ENCODE results near the gene STXBP1.

The STXBP1 gene

GRCh38 chr9:127611899-127612790 lies at the start of gene STXBP1:
Gene STXBP1, plus strand, starts transcription at chr9:127612277. Its CDS starts 127 bp downstream, at chr9:127612404.
- peaks cover 21% of the 10 kb centered on the region for H3K4me1 ChIP-seq (ENCODE audit: control insufficient read depth, insufficient read depth, low read length)
- H3K36me3 ChIP-seq (ENCODE audit: control insufficient read depth, insufficient read depth, low read length) = no peaks in the 10 kb centered on the region
- peak within 1 kb of the TSS; percentile 94 for H3K4me3 ChIP-seq (ENCODE audit: low read depth, low read length)
- H3K9ac ChIP-seq (ENCODE audit: low read depth, low read length) = peak within 1 kb of the TSS; percentile 47
- H3K27me3 ChIP-seq (ENCODE audit: control insufficient read depth, insufficient read depth, low read length) = peaks cover 40% of the 10 kb centered on the region
- H3K27ac ChIP-seq (ENCODE audit: low read depth, low read length) = peak within 1 kb of the TSS; percentile 54
- H3K9me3 ChIP-seq (ENCODE audit: control insufficient read depth, insufficient read depth, low read length) = no peaks in the 10 kb centered on the region

GRCh38 chr9:127562279-127562796 lies 49.7 kb upstream of the STXBP1 start:
- H3K4me3 ChIP-seq (ENCODE audit: low read depth, low read length) = no peak overlapping the region
- H3K36me3 ChIP-seq (ENCODE audit: control insufficient read depth, insufficient read depth, low read length) = peaks cover 5% of the 10 kb centered on the region; the same call in 1 of the 2 replicates
- no peaks in the 10 kb centered on the region for H3K27me3 ChIP-seq (ENCODE audit: control insufficient read depth, insufficient read depth, low read length)
- H3K27ac ChIP-seq (ENCODE audit: low read depth, low read length) = peak overlapping the region; percentile 76
- H3K9me3 ChIP-seq (ENCODE audit: control insufficient read depth, insufficient read depth, low read length) = no peaks in the 10 kb centered on the region
- peaks cover 22% of the 10 kb centered on the region for H3K4me1 ChIP-seq (ENCODE audit: control insufficient read depth, insufficient read depth, low read length)
- H3K9ac ChIP-seq (ENCODE audit: low read depth, low read length) = no peak overlapping the region

DNA sequence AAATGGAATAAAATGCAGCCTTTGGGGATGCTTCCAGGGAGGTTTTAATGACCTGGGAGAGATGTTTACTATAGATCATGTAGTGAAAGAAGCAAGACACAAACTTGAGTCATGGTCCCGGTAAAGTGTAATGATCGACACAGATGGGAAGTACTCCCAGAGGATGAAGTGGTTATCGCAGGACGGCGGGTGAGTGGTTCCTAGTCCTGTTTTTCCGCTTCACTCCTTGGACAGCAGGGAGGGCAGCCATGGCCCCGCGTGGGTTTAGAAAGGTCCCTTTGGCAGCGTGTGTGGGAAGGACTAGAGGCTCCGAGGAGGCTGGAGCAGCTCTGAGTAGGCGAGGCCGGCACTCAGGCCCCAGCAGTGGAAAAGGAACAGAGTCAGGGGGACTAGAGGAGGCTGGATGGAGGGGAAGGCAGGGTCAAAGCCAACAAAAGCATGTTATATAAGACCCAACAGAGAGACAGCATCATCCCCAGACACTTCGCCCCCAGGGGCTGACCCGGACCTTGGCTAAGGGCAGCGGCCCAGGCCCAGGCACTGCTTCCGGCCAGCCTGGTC lies 49.2 kb upstream of the STXBP1 start:
- Histone ChIP-seq H3K27ac (ENCODE audit: low read depth, low read length) (peak overlapping the region; percentile 76), H3K9me3 (ENCODE audit: control insufficient read depth, insufficient read depth, low read length) (no peaks in the 10 kb centered on the region), H3K9ac (ENCODE audit: low read depth, low read length) (no peak overlapping the region), H3K4me1 (ENCODE audit: control insufficient read depth, insufficient read depth, low read length) (peaks cover 23% of the 10 kb centered on the region), H3K36me3 (ENCODE audit: control insufficient read depth, insufficient read depth, low read length) (peaks cover 5% of the 10 kb centered on the region; the same call in 1 of the 2 replicates), H3K27me3 (ENCODE audit: control insufficient read depth, insufficient read depth, low read length) (peaks cover 6% of the 10 kb centered on the region), H3K4me3 (ENCODE audit: low read depth, low read length) (no peak overlapping the region)

DNA sequence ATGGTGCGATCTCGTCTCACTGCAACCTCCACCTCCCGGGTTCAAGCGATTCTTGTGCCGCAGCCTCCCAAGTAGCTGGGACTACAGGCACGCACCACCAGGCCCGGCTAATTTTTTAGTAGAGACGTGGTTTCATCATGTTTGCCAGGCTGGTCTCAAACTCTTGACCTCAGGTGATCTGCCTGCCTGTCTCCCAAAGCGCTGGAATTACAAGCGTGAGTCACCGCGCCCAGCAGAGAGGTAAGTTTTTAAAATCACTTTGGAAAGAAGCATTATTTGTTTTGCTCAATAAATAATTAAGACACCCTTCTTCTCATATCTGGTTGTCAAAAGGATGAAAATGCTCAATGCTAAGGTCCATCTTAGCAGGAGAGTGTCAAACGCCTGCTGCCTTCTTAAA lies 48.5 kb upstream of the STXBP1 start:
- H3K4me3 ChIP-seq (ENCODE audit: low read depth, low read length) = no peak overlapping the region
- H3K4me1 ChIP-seq (ENCODE audit: control insufficient read depth, insufficient read depth, low read length) = peaks cover 21% of the 10 kb centered on the region
- H3K27me3 ChIP-seq (ENCODE audit: control insufficient read depth, insufficient read depth, low read length) = peaks cover 8% of the 10 kb centered on the region
- H3K9me3 ChIP-seq (ENCODE audit: control insufficient read depth, insufficient read depth, low read length) = no peaks in the 10 kb centered on the region
- peaks cover 5% of the 10 kb centered on the region; the same call in 1 of the 2 replicates for H3K36me3 ChIP-seq (ENCODE audit: control insufficient read depth, insufficient read depth, low read length)
- no peak overlapping the region for H3K27ac ChIP-seq (ENCODE audit: low read depth, low read length)
- no peak overlapping the region for H3K9ac ChIP-seq (ENCODE audit: low read depth, low read length)

DNA sequence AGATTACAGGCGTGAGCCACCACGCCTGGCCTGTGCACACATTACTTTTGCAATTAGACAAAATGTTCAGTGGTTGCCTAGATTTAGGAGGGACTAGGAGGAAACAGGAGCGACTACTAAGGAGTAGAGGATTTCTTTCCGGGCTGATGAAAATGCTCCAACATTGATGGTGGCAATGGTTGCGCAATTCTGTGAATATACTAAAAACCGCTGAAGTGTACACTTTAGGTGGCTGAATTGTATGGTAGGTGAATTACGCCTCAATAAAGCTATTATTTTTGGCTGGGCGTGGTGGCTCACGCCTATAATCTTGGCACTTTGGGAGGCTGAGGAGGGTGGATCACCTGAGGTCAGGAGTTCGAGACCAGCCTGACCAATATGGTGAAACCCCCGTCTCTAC lies 46.8 kb upstream of the STXBP1 start:
- no peak overlapping the region for H3K9ac ChIP-seq (ENCODE audit: low read depth, low read length)
- H3K4me1 ChIP-seq (ENCODE audit: control insufficient read depth, insufficient read depth, low read length) = peaks cover 21% of the 10 kb centered on the region
- H3K4me3 ChIP-seq (ENCODE audit: low read depth, low read length) = no peak overlapping the region
- H3K36me3 ChIP-seq (ENCODE audit: control insufficient read depth, insufficient read depth, low read length) = 0 out of 2 replicates have a peak, but pooled peaks cover 5% of the 10 kb centered on the region
- H3K27me3 ChIP-seq (ENCODE audit: control insufficient read depth, insufficient read depth, low read length) = peaks cover 8% of the 10 kb centered on the region
- no peak overlapping the region for H3K27ac ChIP-seq (ENCODE audit: low read depth, low read length)
- no peaks in the 10 kb centered on the region for H3K9me3 ChIP-seq (ENCODE audit: control insufficient read depth, insufficient read depth, low read length)

DNA sequence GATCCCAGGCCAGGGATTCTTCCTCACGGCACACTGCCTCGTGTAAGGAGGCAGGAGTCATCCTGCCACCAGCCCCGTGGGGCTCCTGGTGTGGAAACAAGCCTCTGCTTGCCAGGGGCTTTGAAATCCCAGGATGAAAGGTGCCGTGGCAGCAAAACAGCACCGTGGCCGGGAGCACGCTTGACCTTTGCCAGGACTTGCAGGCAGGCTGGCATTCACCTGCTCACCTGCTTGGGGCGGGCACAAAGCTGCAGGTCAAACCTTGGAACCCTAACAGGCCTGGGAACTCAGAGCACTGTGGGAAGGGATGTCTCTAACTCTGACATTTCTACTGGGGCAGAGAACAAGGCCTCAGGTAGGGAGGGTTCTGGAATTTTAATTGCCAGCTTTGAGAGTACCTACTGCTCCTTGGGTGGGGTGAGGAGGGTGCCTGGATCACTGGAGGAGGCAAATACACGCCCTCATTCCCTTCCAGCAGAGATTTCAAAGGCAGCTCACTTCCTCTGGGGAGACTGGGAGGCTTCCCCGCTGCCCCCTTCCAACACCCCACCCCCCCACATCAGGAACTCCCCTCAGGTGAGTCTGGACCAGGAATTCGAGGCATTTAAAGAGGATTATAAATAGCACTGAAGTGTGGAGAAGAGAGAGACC lies 45.6 kb upstream of the STXBP1 start:
- H3K27ac ChIP-seq (ENCODE audit: low read depth, low read length) = peak overlapping the region; percentile 35
- no peak overlapping the region for H3K9ac ChIP-seq (ENCODE audit: low read depth, low read length)
- peak overlapping the region; percentile 77; the same call in 1 of the 2 replicates for H3K4me3 ChIP-seq (ENCODE audit: low read depth, low read length)
- no peaks in the 10 kb centered on the region for H3K36me3 ChIP-seq (ENCODE audit: control insufficient read depth, insufficient read depth, low read length)
- peaks cover 19% of the 10 kb centered on the region for H3K4me1 ChIP-seq (ENCODE audit: control insufficient read depth, insufficient read depth, low read length)
- H3K9me3 ChIP-seq (ENCODE audit: control insufficient read depth, insufficient read depth, low read length) = no peaks in the 10 kb centered on the region
- H3K27me3 ChIP-seq (ENCODE audit: control insufficient read depth, insufficient read depth, low read length) = peaks cover 8% of the 10 kb centered on the region

- Histone ChIP-seq H3K9me3 (ENCODE audit: control insufficient read depth, insufficient read depth, low read length) (no peaks in the 10 kb centered on the region), H3K4me1 (ENCODE audit: control insufficient read depth, insufficient read depth, low read length) (peaks cover 17% of the 10 kb centered on the region), H3K27me3 (ENCODE audit: control insufficient read depth, insufficient read depth, low read length) (peaks cover 8% of the 10 kb centered on the region), H3K36me3 (ENCODE audit: control insufficient read depth, insufficient read depth, low read length) (no peaks in the 10 kb centered on the region), H3K9ac (ENCODE audit: low read depth, low read length) (no peak overlapping the region), H3K27ac (ENCODE audit: low read depth, low read length) (peak overlapping the region; percentile 35), H3K4me3 (ENCODE audit: low read depth, low read length) (peak overlapping the region; percentile 77)
Observed at GRCh38 chr9:127567035-127567729, 44.9 kb upstream of the STXBP1 start.

GRCh38 chr9:127567730-127568617 lies 44.1 kb upstream of the STXBP1 start:
- Histone ChIP-seq H3K27me3 (ENCODE audit: control insufficient read depth, insufficient read depth, low read length) (peaks cover 8% of the 10 kb centered on the region), H3K4me3 (ENCODE audit: low read depth, low read length) (peak overlapping the region; percentile 77), H3K4me1 (ENCODE audit: control insufficient read depth, insufficient read depth, low read length) (peaks cover 17% of the 10 kb centered on the region), H3K36me3 (ENCODE audit: control insufficient read depth, insufficient read depth, low read length) (no peaks in the 10 kb centered on the region), H3K27ac (ENCODE audit: low read depth, low read length) (no peak overlapping the region), H3K9ac (ENCODE audit: low read depth, low read length) (peak overlapping the region; percentile 42), H3K9me3 (ENCODE audit: control insufficient read depth, insufficient read depth, low read length) (no peaks in the 10 kb centered on the region)

GRCh38 chr9:127568618-127568970 lies 43.5 kb upstream of the STXBP1 start:
- H3K27me3 ChIP-seq (ENCODE audit: control insufficient read depth, insufficient read depth, low read length) = peaks cover 8% of the 10 kb centered on the region
- peak overlapping the region; percentile 77 for H3K4me3 ChIP-seq (ENCODE audit: low read depth, low read length)
- H3K9me3 ChIP-seq (ENCODE audit: control insufficient read depth, insufficient read depth, low read length) = no peaks in the 10 kb centered on the region
- no peak overlapping the region for H3K27ac ChIP-seq (ENCODE audit: low read depth, low read length)
- H3K9ac ChIP-seq (ENCODE audit: low read depth, low read length) = peak overlapping the region; percentile 42
- no peaks in the 10 kb centered on the region for H3K36me3 ChIP-seq (ENCODE audit: control insufficient read depth, insufficient read depth, low read length)
- H3K4me1 ChIP-seq (ENCODE audit: control insufficient read depth, insufficient read depth, low read length) = peaks cover 17% of the 10 kb centered on the region

Measured in HUES48 (cell line).